Ishikawa (cell line): ENCODE measurements around the gene DCLRE1B.

Source experiments
- CEBPB ChIP-seq: IDR thresholded peaks from 2 replicates; pipeline ENCODE4 v1.6.1; 2012
- CREB1 ChIP-seq: IDR thresholded peaks from 2 replicates; pipeline ENCODE4 v1.6.1; 2012; ENCODE audit warnings: low read depth
- EGR1 ChIP-seq: IDR thresholded peaks from 2 replicates; pipeline ENCODE4 v1.6.1; 2012
- EP300 ChIP-seq: IDR thresholded peaks from 2 replicates; pipeline ENCODE4 v1.6.1; 2012; ENCODE audit warnings: borderline replicate concordance
- FOXM1 ChIP-seq: IDR thresholded peaks from 2 replicates; pipeline ENCODE4 v1.6.1; 2012; ENCODE audit warnings: low read depth, borderline replicate concordance
- MAX ChIP-seq: IDR thresholded peaks from 2 replicates; pipeline ENCODE4 v1.6.1; 2012
- NFIC ChIP-seq: IDR thresholded peaks from 2 replicates; pipeline ENCODE4 v1.6.1; 2012
- RAD21 ChIP-seq: IDR thresholded peaks from 2 replicates; pipeline ENCODE4 v1.6.1; 2012; ENCODE audit warnings: low read depth
- TAF1 ChIP-seq: IDR thresholded peaks from 2 replicates; pipeline ENCODE4 v1.6.1; 2012; ENCODE audit warnings: low read depth, mild to moderate bottlenecking
- TEAD4 ChIP-seq: IDR thresholded peaks from 2 replicates; pipeline ENCODE4 v1.6.1; 2012
- USF1 ChIP-seq: IDR thresholded peaks from 2 replicates; pipeline ENCODE4 v1.6.1; 2012
- YY1 ChIP-seq: IDR thresholded peaks from 2 replicates; pipeline ENCODE4 v1.6.1; 2012; ENCODE audit warnings: low read depth
- ZBTB7A ChIP-seq: IDR thresholded peaks from 2 replicates; pipeline ENCODE4 v1.6.1; 2012; ENCODE audit warnings: low read depth
- TF ChIP-seq, protein P1 (sequence below): IDR thresholded peaks from 2 replicates; pipeline ENCODE4 v1.6.1; 2012; ENCODE audit warnings: low read depth, mild to moderate bottlenecking

The DCLRE1B gene

GRCh38 chr1:113929750-113930498 lies 24.8 kb downstream of the DCLRE1B start:
- TF ChIP-seq CEBPB (no peak), TEAD4 (no peak), TAF1 (no peak; the same call in 1 of the 2 replicates), MAX (peak; percentile 36; the same call in 1 of the 2 replicates), FOXM1 (no peak)

DNA sequence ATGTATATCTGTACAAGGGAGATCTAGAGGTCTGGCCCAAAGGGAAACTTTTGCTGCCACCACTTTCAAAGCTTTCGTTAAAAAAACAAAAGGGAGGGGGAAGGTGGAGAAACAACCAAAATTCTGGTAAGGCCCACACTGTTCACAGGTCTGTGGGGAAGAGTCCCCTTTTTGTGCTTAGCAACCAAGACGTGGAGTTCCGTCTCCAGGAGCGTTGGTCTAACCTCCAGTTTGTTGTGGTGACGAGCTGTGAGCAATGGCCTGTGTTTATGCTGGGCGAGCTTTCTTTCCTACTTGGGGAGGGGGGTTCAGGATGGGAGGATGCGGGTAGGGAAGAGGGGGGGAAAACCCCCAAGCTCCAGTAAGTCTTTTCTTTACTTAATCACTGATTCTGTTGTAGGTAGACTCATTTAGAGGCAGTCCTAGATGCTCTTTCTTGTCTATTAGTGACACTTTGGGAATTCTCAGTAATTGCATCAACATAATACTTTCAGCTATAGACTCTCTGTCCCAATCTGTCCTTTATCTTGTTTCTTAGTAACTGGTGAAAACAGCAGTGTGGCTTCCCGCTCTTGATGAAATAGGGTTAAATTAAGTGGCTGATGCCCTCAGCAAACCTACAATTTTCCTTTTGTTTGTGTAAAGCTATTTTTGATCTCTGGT lies 25.5 kb downstream of the DCLRE1B start:
- TF ChIP-seq ZBTB7A = no peak
- TF ChIP-seq, protein P1, sequence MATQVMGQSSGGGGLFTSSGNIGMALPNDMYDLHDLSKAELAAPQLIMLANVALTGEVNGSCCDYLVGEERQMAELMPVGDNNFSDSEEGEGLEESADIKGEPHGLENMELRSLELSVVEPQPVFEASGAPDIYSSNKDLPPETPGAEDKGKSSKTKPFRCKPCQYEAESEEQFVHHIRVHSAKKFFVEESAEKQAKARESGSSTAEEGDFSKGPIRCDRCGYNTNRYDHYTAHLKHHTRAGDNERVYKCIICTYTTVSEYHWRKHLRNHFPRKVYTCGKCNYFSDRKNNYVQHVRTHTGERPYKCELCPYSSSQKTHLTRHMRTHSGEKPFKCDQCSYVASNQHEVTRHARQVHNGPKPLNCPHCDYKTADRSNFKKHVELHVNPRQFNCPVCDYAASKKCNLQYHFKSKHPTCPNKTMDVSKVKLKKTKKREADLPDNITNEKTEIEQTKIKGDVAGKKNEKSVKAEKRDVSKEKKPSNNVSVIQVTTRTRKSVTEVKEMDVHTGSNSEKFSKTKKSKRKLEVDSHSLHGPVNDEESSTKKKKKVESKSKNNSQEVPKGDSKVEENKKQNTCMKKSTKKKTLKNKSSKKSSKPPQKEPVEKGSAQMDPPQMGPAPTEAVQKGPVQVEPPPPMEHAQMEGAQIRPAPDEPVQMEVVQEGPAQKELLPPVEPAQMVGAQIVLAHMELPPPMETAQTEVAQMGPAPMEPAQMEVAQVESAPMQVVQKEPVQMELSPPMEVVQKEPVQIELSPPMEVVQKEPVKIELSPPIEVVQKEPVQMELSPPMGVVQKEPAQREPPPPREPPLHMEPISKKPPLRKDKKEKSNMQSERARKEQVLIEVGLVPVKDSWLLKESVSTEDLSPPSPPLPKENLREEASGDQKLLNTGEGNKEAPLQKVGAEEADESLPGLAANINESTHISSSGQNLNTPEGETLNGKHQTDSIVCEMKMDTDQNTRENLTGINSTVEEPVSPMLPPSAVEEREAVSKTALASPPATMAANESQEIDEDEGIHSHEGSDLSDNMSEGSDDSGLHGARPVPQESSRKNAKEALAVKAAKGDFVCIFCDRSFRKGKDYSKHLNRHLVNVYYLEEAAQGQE = no peak

- TF ChIP-seq EGR1 (no peak), TAF1 (no peak), USF1 (no peak), RAD21 (no peak), CREB1 (no peak), NFIC (no peak), EP300 (no peak)
- TF ChIP-seq, protein P1 = no peak
Measured at GRCh38 chr1:113931451-113931851, 26.3 kb downstream of the DCLRE1B start.

- no peak for TF ChIP-seq MAX
- no peak for TF ChIP-seq EGR1
- TF ChIP-seq, protein P1 = no peak
- no peak for TF ChIP-seq TAF1
Measured at GRCh38 chr1:113934006-113934405, 28.9 kb downstream of the DCLRE1B start.

- TF ChIP-seq MAX = no peak
Measured at GRCh38 chr1:113934511-113935055, 29.5 kb downstream of the DCLRE1B start.

DNA sequence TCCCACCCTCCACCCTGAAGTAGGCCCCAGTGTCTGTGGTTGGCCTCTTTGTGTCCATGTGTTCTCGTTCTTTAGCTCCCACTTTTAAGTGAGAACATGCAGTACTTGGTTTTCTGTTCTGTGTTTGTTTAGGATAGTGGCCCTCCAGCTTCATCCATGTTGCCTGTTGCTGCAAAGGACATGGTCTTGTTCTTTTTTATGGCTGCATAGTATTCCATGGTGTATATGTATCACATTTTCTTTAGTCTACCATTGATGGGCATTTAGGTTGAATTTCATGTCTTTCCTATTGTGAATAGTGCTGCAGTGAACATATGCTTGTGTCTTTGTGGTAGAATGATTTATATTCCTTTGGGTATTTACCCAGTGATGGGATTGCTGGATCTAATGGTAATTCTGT lies 30.1 kb downstream of the DCLRE1B start:
- TF ChIP-seq NFIC (no peak), USF1 (no peak), EGR1 (no peak), YY1 (no peak), CEBPB (no peak), CREB1 (no peak), ZBTB7A (no peak), RAD21 (no peak), MAX (no peak), TAF1 (no peak), EP300 (no peak), FOXM1 (no peak)
- TF ChIP-seq, protein P1 = no peak
